H9 (cell line): ENCODE measurements around the gene THOC3. TPM values are rescaled to one million over a fixed set of nuclear protein-coding genes. Genes with fewer than 3 reads are reported as not detected.
A peak's percentile ranks its signal among the peaks of the same experiment; 100 is the strongest.
"Not testable (repeated sequence)": the region's sequence is repeated elsewhere in the genome, so short reads cannot be mapped to it uniquely, and the experiment has no call there.

Experiments used
- DNase-seq: peaks from one replicate; pipeline ENCODE4 v3.0.0-alpha.2; 2017
- H2AFZ ChIP-seq: one replicate; pipeline ENCODE4 v1.6.1; 2013; ENCODE audit warnings: mild to moderate bottlenecking, low read length, control low read depth, moderate library complexity
- H2AK5ac ChIP-seq: 2 replicates; pipeline ENCODE4 v1.6.1; 2013; ENCODE audit warnings: low read length, control low read depth, mixed read lengths; ENCODE audit not compliant: insufficient read length
- H2BK120ac ChIP-seq: one replicate; pipeline ENCODE4 v1.6.1; 2013; ENCODE audit warnings: low read depth, mild to moderate bottlenecking, low read length, control low read depth, inconsistent platforms; ENCODE audit not compliant: poor library complexity, severe bottlenecking
- H2BK12ac ChIP-seq: 2 replicates; pipeline ENCODE4 v1.6.1; 2013; ENCODE audit warnings: low read length, control low read depth, mixed read lengths, low read depth; ENCODE audit not compliant: insufficient read length
- H2BK15ac ChIP-seq: 2 replicates; pipeline ENCODE4 v1.6.1; 2013; ENCODE audit warnings: low read depth, low read length, control low read depth
- H2BK20ac ChIP-seq: one replicate; pipeline ENCODE4 v1.6.1; 2013; ENCODE audit warnings: low read depth, mild to moderate bottlenecking, low read length, control low read depth, inconsistent platforms; ENCODE audit not compliant: poor library complexity, severe bottlenecking
- H2BK5ac ChIP-seq: 2 replicates; pipeline ENCODE4 v1.6.1; 2013; ENCODE audit warnings: low read length, control low read depth, mixed read lengths; ENCODE audit not compliant: insufficient read length
- H3K14ac ChIP-seq: 2 replicates; pipeline ENCODE4 v1.6.1; 2013; ENCODE audit warnings: low read length, control low read depth; ENCODE audit not compliant: insufficient read depth
- H3K18ac ChIP-seq: 2 replicates; pipeline ENCODE4 v1.6.1; 2013; ENCODE audit warnings: low read depth, mild to moderate bottlenecking, mixed read lengths, low read length, control low read depth; ENCODE audit not compliant: insufficient read length
- H3K23ac ChIP-seq: 2 replicates; pipeline ENCODE4 v1.6.1; 2013; ENCODE audit warnings: low read length, control low read depth, mixed read lengths, low read depth; ENCODE audit not compliant: insufficient read length
- H3K23me2 ChIP-seq: 2 replicates; pipeline ENCODE4 v1.6.1; 2013; ENCODE audit warnings: low read depth, mild to moderate bottlenecking, mixed read lengths, low read length, control low read depth; ENCODE audit not compliant: insufficient read length, poor library complexity, severe bottlenecking
- H3K27ac ChIP-seq: 2 replicates; pipeline ENCODE4 v1.5.1; 2013; ENCODE audit warnings: low read length, control low read depth, mixed read lengths, low read depth; ENCODE audit not compliant: insufficient read length
- H3K27me3 ChIP-seq: 2 replicates; pipeline ENCODE4 v1.6.1; 2013; ENCODE audit warnings: low read length, control low read depth, inconsistent platforms; ENCODE audit not compliant: insufficient read depth
- H3K4ac ChIP-seq: 2 replicates; pipeline ENCODE4 v1.6.1; 2013; ENCODE audit warnings: low read depth, mild to moderate bottlenecking, control low read depth, inconsistent platforms, low read length, moderate library complexity
- H3K4me1 ChIP-seq: 2 replicates; pipeline ENCODE4 v1.6.1; 2013; ENCODE audit warnings: low read length, control low read depth, inconsistent platforms; ENCODE audit not compliant: insufficient read depth
- H3K4me2 ChIP-seq: 2 replicates; pipeline ENCODE4 v1.6.1; 2013; ENCODE audit warnings: low read length, control low read depth, mixed read lengths; ENCODE audit not compliant: insufficient read length, insufficient read depth
- H3K56ac ChIP-seq: 2 replicates; pipeline ENCODE4 v1.6.1; 2013; ENCODE audit warnings: low read depth, mild to moderate bottlenecking, mixed read lengths, low read length, control low read depth; ENCODE audit not compliant: insufficient read length
- H3K79me1 ChIP-seq: 2 replicates; pipeline ENCODE4 v1.6.1; 2013; ENCODE audit warnings: low read depth, mild to moderate bottlenecking, moderate library complexity, low read length, control low read depth, inconsistent platforms; ENCODE audit not compliant: insufficient read depth, poor library complexity, severe bottlenecking
- H3K79me2 ChIP-seq: 2 replicates; pipeline ENCODE4 v1.6.1; 2013; ENCODE audit warnings: low read length, control low read depth, inconsistent platforms; ENCODE audit not compliant: insufficient read depth
- H3K9ac ChIP-seq: 2 replicates; pipeline ENCODE4 v1.6.1; 2013; ENCODE audit warnings: low read length, control low read depth, mixed read lengths; ENCODE audit not compliant: insufficient read length; ENCODE audit errors: extremely low read depth
- H3K9me3 ChIP-seq: one replicate; pipeline ENCODE4 v1.6.1; 2013; ENCODE audit warnings: low read depth, low read length, inconsistent platforms; ENCODE audit not compliant: control insufficient read depth
- H3T11ph ChIP-seq: one replicate; pipeline ENCODE4 v1.6.1; 2013; ENCODE audit warnings: mild to moderate bottlenecking, low read length, control low read depth, inconsistent platforms
- H4K20me1 ChIP-seq: one replicate; pipeline ENCODE4 v1.6.1; 2013; ENCODE audit not compliant: control insufficient read depth, insufficient read length, insufficient read depth
- H4K5ac ChIP-seq: 2 replicates; pipeline ENCODE4 v1.6.1; 2013; ENCODE audit warnings: low read depth, mild to moderate bottlenecking, mixed read lengths, low read length, control low read depth; ENCODE audit not compliant: insufficient read length
- H4K8ac ChIP-seq: replicated peaks from 2 replicates; pipeline ENCODE4 v1.6.1; 2013; ENCODE audit warnings: low read length, control low read depth, mixed read lengths, low read depth; ENCODE audit not compliant: insufficient read length
- H4K91ac ChIP-seq: 2 replicates; pipeline ENCODE4 v1.6.1; 2013; ENCODE audit warnings: low read depth, mild to moderate bottlenecking, moderate library complexity, mixed read lengths, low read length, control low read depth; ENCODE audit not compliant: insufficient read length
- H3K27ac Mint-ChIP-seq, 3 experiments: 2 replicates in 2 of 3; 3 replicates in 1 of 3; pipeline ENCODE4 v1.8.0; 2020 to 2021; ENCODE audit warnings: mixed read lengths in 3 of 3, mild to moderate bottlenecking in 1 of 3, moderate library complexity in 1 of 3
- H3K27me3 Mint-ChIP-seq: 2 replicates; pipeline ENCODE4 v1.8.0; 2021; ENCODE audit warnings: low read depth, mild to moderate bottlenecking, moderate library complexity, mixed read lengths
- H3K36me3 Mint-ChIP-seq, 3 experiments: 2 replicates in 2 of 3; 3 replicates in 1 of 3; pipeline ENCODE4 v1.8.0; 2020 to 2021; ENCODE audit warnings: low read depth in 3 of 3, mixed read lengths in 3 of 3; ENCODE audit not compliant: insufficient read depth in 1 of 3
- H3K4me1 Mint-ChIP-seq, 2 experiments: 2 replicates each; pipeline ENCODE4 v1.8.0; 2020; ENCODE audit warnings: mixed read lengths in 2 of 2
- H3K4me3 Mint-ChIP-seq, 2 experiments: 2 replicates in 1 of 2; 3 replicates in 1 of 2; pipeline ENCODE4 v1.8.0; 2020 to 2021; ENCODE audit warnings: mild to moderate bottlenecking in 2 of 2, mixed read lengths in 2 of 2, moderate library complexity in 1 of 2
- H3K9me3 Mint-ChIP-seq, 2 experiments: 2 replicates in 1 of 2; 3 replicates in 1 of 2; pipeline ENCODE4 v1.8.0; 2020; ENCODE audit warnings: mild to moderate bottlenecking in 2 of 2, mixed read lengths in 2 of 2, moderate library complexity in 1 of 2
- WGBS: extraction: QIAGEN DNeasy Blood & Tissue Kit; methylation state at CpG from one replicate; pipeline ENCODE4 v1.1.7; 2013; ENCODE audit warnings: missing lambda C conversion rate, low lambda C conversion rate, mixed read lengths; ENCODE audit not compliant: insufficient read length; ENCODE audit errors: extremely low coverage; 5-methylcytosine and 5-hydroxymethylcytosine counted together
- total RNA-seq: library from RNA; stranded (reverse); gene quantifications from 2 replicates; pipeline ENCODE4 v1.2.1, GENCODE V29; 2021

Gene THOC3
- total RNA-seq, 1 experiment from 2014 or later: 123 TPM

GRCh38 chr5:175954107-175954506, 14.0 kb downstream of the THOC3 start:
- H3K27me3 Mint-ChIP-seq: not testable (repeated sequence)

GRCh38 chr5:175952810-175953209, 15.3 kb downstream of the THOC3 start:
- not testable (repeated sequence) for H3K4me1 Mint-ChIP-seq, H3T11ph ChIP-seq
- no CpG with 5 or more reads among the region's 8 CpGs for WGBS

More at GRCh38 chr5:175954107-175954506, 14.0 kb downstream of the THOC3 start:
- no CpG with 5 or more reads among the region's 6 CpGs for WGBS
- H3K27ac Mint-ChIP-seq: peak overlapping the region in 1 of 3 experiments; percentile 44; a peak in 1 of 7 replicates
- H3K9me3 Mint-ChIP-seq, H2BK20ac ChIP-seq, H3K4me1 ChIP-seq, H4K8ac ChIP-seq, H2AK5ac ChIP-seq, H3K4me2 ChIP-seq, H3K4me1 Mint-ChIP-seq, DNase-seq, H3K9ac ChIP-seq, H4K20me1 ChIP-seq, H3K23me2 ChIP-seq, H3K56ac ChIP-seq, H3K4ac ChIP-seq, H3T11ph ChIP-seq, H2BK12ac ChIP-seq, H2AFZ ChIP-seq, H3K18ac ChIP-seq, H2BK5ac ChIP-seq, H2BK15ac ChIP-seq, H3K14ac ChIP-seq, H3K9me3 ChIP-seq, H4K5ac ChIP-seq, H3K23ac ChIP-seq, H3K27ac ChIP-seq, H3K36me3 Mint-ChIP-seq, H3K4me3 Mint-ChIP-seq, H2BK120ac ChIP-seq, H4K91ac ChIP-seq, H3K79me2 ChIP-seq, H3K79me1 ChIP-seq, H3K27me3 ChIP-seq: not testable (repeated sequence)

More at GRCh38 chr5:175952810-175953209, 15.3 kb downstream of the THOC3 start:
- not testable (repeated sequence) for H4K20me1 ChIP-seq, H3K4ac ChIP-seq, H3K9me3 ChIP-seq, H3K27me3 ChIP-seq, H3K27ac ChIP-seq, H2BK15ac ChIP-seq, DNase-seq, H3K4me3 Mint-ChIP-seq, H3K4me1 ChIP-seq, H3K36me3 Mint-ChIP-seq, H3K79me2 ChIP-seq, H3K18ac ChIP-seq, H3K9me3 Mint-ChIP-seq, H3K23me2 ChIP-seq, H3K27ac Mint-ChIP-seq, H4K8ac ChIP-seq, H3K9ac ChIP-seq, H2AK5ac ChIP-seq, H3K79me1 ChIP-seq, H2BK5ac ChIP-seq, H3K23ac ChIP-seq, H4K91ac ChIP-seq, H2BK120ac ChIP-seq, H3K27me3 Mint-ChIP-seq, H3K56ac ChIP-seq, H2AFZ ChIP-seq, H4K5ac ChIP-seq, H2BK20ac ChIP-seq, H2BK12ac ChIP-seq, H3K4me2 ChIP-seq, H3K14ac ChIP-seq
